Right lobe of liver (tissue), 6 donors: ENCODE data around the gene DBF4B. TPM values are rescaled to one million over a fixed set of nuclear protein-coding genes. Genes with fewer than 3 reads are reported as not detected.
A peak's percentile ranks its signal among the peaks of the same experiment; 100 is the strongest.

ENCODE experiments used
- ATAC-seq, 4 donors: fragments of 200-7000 bp; cut with Tn5 transposase; one replicate each; pipeline ENCODE4 v1.9.1; 2020; ENCODE audit warnings: mild to moderate bottlenecking in 4 of 4, moderate library complexity in 4 of 4
- DNase-seq, 3 donors: peaks; one replicate each; pipeline ENCODE4 v3.0.0-alpha.2; 2020
- H3K27ac ChIP-seq, 3 donors: fragments of 200-600 bp; one replicate each; pipeline ENCODE4 v1.8.0; 2022
- H3K27me3 ChIP-seq, 2 donors: fragments of 200-600 bp; one replicate each; pipeline ENCODE4 v1.8.0; 2022
- H3K36me3 ChIP-seq, 4 donors: fragments of 200-600 bp; sonication (generic) in 1 of 4; one replicate each; pipeline versions ENCODE4 v1.5.1 to v1.8.0; 2017 to 2022; ENCODE audit warnings: control low read depth in 1 of 4
- H3K4me1 ChIP-seq, 4 donors: fragments of 200-600 bp; sonication (generic) in 1 of 4; one replicate each; pipeline versions ENCODE4 v1.5.1 to v1.8.0; 2017 to 2022; ENCODE audit warnings: control low read depth in 1 of 4
- H3K4me3 ChIP-seq, 3 donors: fragments of 200-600 bp; one replicate each; pipeline ENCODE4 v1.8.0; 2022
- H3K9me3 ChIP-seq, 4 donors: fragments of 200-600 bp; sonication (generic) in 1 of 4; one replicate each; pipeline versions ENCODE4 v1.5.1 to v1.8.0; 2017 to 2022; ENCODE audit warnings: control low read depth in 1 of 4
- CTCF ChIP-seq, 4 donors: fragments of 200-600 bp in 3 of 4; fragments of 450-650 bp in 1 of 4; IDR thresholded peaks; one replicate each; pipeline versions ENCODE4 v1.5.1 to v1.8.0; 2016 to 2022; ENCODE audit warnings: antibody characterized with exemption in 4 of 4, mild to moderate bottlenecking in 2 of 4
- POLR2A ChIP-seq: fragments of 450-650 bp; IDR thresholded peaks from one replicate; pipeline ENCODE4 v1.6.1; 2017; ENCODE audit warnings: antibody characterized with exemption, mild to moderate bottlenecking
- WGBS: methylation state at CpG from one replicate; pipeline ENCODE4 v1.1.6; 2018; ENCODE audit warnings: low coverage, low lambda C conversion rate; ENCODE audit not compliant: insufficient coverage; ENCODE audit errors: missing lambda C conversion rate; 5-methylcytosine and 5-hydroxymethylcytosine counted together
- intact Hi-C, 2 donors: fragments of 100-400 bp; cut with DNase I; formaldehyde crosslinking; loops; one replicate each; pipeline versions ENCODE4 v1.11.2 to v1.14.1; 2022
- total RNA-seq, 6 experiments: library from RNA; depleted of rRNA in 2 of 6; stranded (reverse); fragments of >200 nt in 2 of 6; fragmentation: NEBNext Ultra II Directional in 3 of 6; extraction: Animal tissue kit (Norgen Biotek cat#: 25700) in 3 of 6; gene quantifications; one replicate each; pipeline versions ENCODE4 v1.1.0 to v1.2.4, GENCODE V29; 2016 to 2023
- donor health status: DM: no; HTN: yes; CAD: no.
- donor health status: DM: no; HTN: no; CAD: no.
- donor health status: DM: no; HTN: no; CAD: no.
- donor health status: DM: no; HTN: yes; CAD: no.
- donor health status: DM: no; HTN: yes; CAD: no.

The DBF4B gene
- total RNA-seq, 6 experiments from 2014 or later = 0.81 to 2.3 (median 1.7) TPM

GRCh38 chr17:44767493-44767892 lies 59.0 kb downstream of the DBF4B start:
- Histone ChIP-seq H3K4me3 (no peak overlapping the region), H3K36me3 (no peaks in the 10 kb centered on the region), H3K9me3 (no peaks in the 10 kb centered on the region), H3K27ac (no peak overlapping the region), H3K4me1 (no peaks in the 10 kb centered on the region), H3K27me3 (no peaks in the 10 kb centered on the region)
- no peak for TF ChIP-seq POLR2A
- TF ChIP-seq CTCF (IDR thresholded peaks at IDR 0.05) = no peak
- intact Hi-C loops = no loop called here
- no peak for ATAC-seq
- DNase-seq = no peak
- WGBS = 20% methylated on average over 2 of the region's 4 CpGs

GRCh38 chr17:44768505-44769142 lies 60.2 kb downstream of the DBF4B start:
- DNase-seq (no peak), ATAC-seq (no peak)
- no peaks in the 10 kb centered on the region for H3K27me3 ChIP-seq
- H3K27ac ChIP-seq = no peak overlapping the region
- intact Hi-C loops = no loop called here
- no peak overlapping the region for H3K4me3 ChIP-seq
- H3K4me1 ChIP-seq = no peaks in the 10 kb centered on the region
- TF ChIP-seq POLR2A (no peak), CTCF (IDR thresholded peaks at IDR 0.05) (no peak)
- 60% methylated on average over 1 of the region's 11 CpGs for WGBS
- no peaks in the 10 kb centered on the region for H3K9me3 ChIP-seq
- H3K36me3 ChIP-seq = no peaks in the 10 kb centered on the region

GRCh38 chr17:44769230-44769629 lies 60.8 kb downstream of the DBF4B start:
- H3K9me3 ChIP-seq = no peaks in the 10 kb centered on the region

GRCh38 chr17:44769647-44770084 lies 61.2 kb downstream of the DBF4B start:
- Histone ChIP-seq H3K36me3 (no peaks in the 10 kb centered on the region), H3K4me1 (no peaks in the 10 kb centered on the region), H3K9me3 (no peaks in the 10 kb centered on the region), H3K27me3 (no peaks in the 10 kb centered on the region), H3K4me3 (no peak overlapping the region), H3K27ac (no peak overlapping the region)
- intact Hi-C loops = loop anchor here in 1 of 2 donors (10.0 kb wide), 1 partner anchor 345 kb away; no protein-coding TSS in a partner anchor
- TF ChIP-seq CTCF (IDR thresholded peaks at IDR 0.05) = no peak
- TF ChIP-seq POLR2A = no peak
- ATAC-seq (peak in 1 of 4 donors; percentile 44), DNase-seq (no peak)
- 29% methylated on average over 4 of the region's 15 CpGs for WGBS

More at GRCh38 chr17:44769230-44769629, 60.8 kb downstream of the DBF4B start:
- Histone ChIP-seq H3K27me3 (no peaks in the 10 kb centered on the region), H3K4me3 (no peak overlapping the region), H3K36me3 (no peaks in the 10 kb centered on the region), H3K27ac (no peak overlapping the region), H3K4me1 (no peaks in the 10 kb centered on the region)
- WGBS = no CpG with 5 or more reads among the region's 6 CpGs
- TF ChIP-seq POLR2A (no peak), CTCF (IDR thresholded peaks at IDR 0.05) (no peak)
- intact Hi-C loops = no loop called here
- ATAC-seq (no peak), DNase-seq (no peak)
